Melanocyte of skin (primary cell): ENCODE results near the gene HAUS3. TPM values are rescaled to one million over a fixed set of nuclear protein-coding genes. Genes with fewer than 3 reads are reported as not detected.

Source experiments
- small RNA-seq, 2 donors: library from RNA; depleted of rRNA; stranded (forward); fragments of <200 nt; gene quantifications; one replicate each; pipeline ENCODE3, GENCODE V24; 2012
- total RNA-seq, 2 donors: library from RNA; depleted of rRNA; stranded (reverse); fragments of >200 nt; gene quantifications; 2 replicates each; pipeline ENCODE4 v1.2.3, GENCODE V29; 2012

Gene HAUS3, protein sequence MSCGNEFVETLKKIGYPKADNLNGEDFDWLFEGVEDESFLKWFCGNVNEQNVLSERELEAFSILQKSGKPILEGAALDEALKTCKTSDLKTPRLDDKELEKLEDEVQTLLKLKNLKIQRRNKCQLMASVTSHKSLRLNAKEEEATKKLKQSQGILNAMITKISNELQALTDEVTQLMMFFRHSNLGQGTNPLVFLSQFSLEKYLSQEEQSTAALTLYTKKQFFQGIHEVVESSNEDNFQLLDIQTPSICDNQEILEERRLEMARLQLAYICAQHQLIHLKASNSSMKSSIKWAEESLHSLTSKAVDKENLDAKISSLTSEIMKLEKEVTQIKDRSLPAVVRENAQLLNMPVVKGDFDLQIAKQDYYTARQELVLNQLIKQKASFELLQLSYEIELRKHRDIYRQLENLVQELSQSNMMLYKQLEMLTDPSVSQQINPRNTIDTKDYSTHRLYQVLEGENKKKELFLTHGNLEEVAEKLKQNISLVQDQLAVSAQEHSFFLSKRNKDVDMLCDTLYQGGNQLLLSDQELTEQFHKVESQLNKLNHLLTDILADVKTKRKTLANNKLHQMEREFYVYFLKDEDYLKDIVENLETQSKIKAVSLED
- total RNA-seq, result 10 to 100 TPM in 1 of 2 donors, 1 to 10 TPM in 1; 8.9 to 11.0 TPM

DNA sequence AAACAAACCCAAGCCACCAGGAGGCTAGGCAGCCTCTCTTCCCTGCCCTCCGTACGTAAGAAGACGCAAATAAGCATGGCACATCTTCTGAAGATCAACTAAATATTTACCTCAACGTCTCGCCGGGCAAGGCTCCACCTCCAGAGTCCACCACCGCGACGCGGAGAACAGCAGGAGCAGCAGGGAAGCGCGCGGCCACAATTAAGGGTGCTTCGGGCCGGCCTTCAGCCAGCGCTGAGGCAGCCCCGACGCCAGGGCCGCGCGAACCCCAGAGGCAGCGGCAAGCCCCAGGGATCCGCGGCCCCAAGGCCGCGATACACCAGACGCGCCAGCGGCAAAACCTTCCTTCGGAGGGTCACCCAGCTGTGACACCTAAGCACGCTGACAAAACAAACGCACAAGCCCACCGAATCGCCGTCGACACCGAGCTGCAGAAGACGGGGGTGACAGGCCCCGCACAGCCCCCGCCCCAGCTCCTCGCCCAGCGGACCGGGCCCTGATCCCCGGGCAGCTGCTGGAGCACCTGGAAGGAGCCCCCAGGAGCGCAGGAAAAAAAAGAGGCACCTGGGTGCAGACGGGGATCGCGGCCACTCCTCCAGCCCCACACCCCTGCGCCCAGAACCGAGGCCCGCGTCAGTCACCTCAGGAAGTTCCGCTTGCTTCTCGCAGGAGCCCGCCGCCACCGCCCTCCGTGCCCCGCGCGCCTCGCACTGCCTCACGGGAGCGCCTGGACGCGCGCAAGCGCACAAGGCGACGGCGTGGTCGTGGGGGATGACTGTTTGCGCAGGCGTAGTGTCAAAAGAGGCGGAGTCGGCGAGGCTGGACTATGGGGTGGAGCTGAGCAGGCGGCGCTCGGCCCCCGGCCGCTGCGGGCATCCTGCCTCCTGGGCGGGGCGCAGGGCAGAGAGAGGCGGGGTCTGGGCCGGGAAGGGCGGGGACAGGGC lies at the start of gene HAUS3, which contains the start of gene POLN:
Gene HAUS3 (minus strand): TSS at position 712 of the 944 bp plus-strand sequence. CDS start 1,175 bp downstream, outside the sequence.
Gene POLN (minus strand): TSS at position 712 of the 944 bp plus-strand sequence. CDS start 12,890 bp downstream, outside the sequence.

DNA sequence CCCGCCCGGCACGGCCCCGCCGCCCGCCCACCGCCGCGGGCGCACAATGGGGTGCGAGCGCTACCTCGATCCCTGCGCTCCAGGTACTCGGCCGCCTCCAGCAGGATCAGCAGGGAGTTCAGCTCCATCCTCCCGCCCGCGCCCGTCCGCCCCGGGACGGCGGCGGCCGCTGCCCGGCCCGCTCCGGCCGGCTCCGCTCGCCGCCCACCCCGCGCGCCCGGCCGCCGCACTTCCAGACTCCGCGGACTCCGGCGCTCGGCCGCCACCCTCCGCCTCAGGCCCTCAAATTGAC lies 19.9 kb upstream of the HAUS3 start, which contains the start of gene MXD4:
Gene MXD4 (minus strand): TSS at position 257 of the 292 bp plus-strand sequence. CDS start 129 bp downstream, at position 128.

Small RNA genes within 50 kb of the gene (small RNA-seq; reads per million reads assigned to genes)
- gene COX6B1P5, result 0 reads per million in 2 donors

Other genes with a start within 250 kb of the HAUS3 start
- gene NELFA, start 233.1 kb downstream of the HAUS3 start, total RNA-seq, result 10 to 100 TPM; 16.5 to 20.3 TPM
- gene NAT8L, start 182.8 kb downstream of the HAUS3 start, total RNA-seq, result 1 to 10 TPM in 1 of 2 donors, under 1 TPM in 1; 0.67 to 2.4 TPM
- gene POLN, start within 50 bp of the HAUS3 start, total RNA-seq, result 1 to 10 TPM; 2.3 to 5.5 TPM
- 10 to 100 TPM; 20.3 to 41.0 TPM for gene MXD4, start 20.0 kb upstream of the HAUS3 start, total RNA-seq
- 10 to 100 TPM in 1 of 2 donors, 1 to 10 TPM in 1; 8.7 to 13.1 TPM for gene ZFYVE28, start 176.5 kb upstream of the HAUS3 start, total RNA-seq
- under 1 TPM in 1 of 2 donors, not detected in 1; under 0.01 TPM for gene CFAP99, start 176.8 kb upstream of the HAUS3 start, total RNA-seq
- gene RNF4, start 227.0 kb upstream of the HAUS3 start, total RNA-seq, result 100 to 1,000 TPM in 1 of 2 donors, 10 to 100 TPM in 1; 72.6 to 111 TPM